Activated B cell treated with CpG ODN at 0.5 μM for 24 hours (primary cell): ENCODE measurements around the gene NELL2. TPM values are rescaled to one million over a fixed set of nuclear protein-coding genes. Genes with fewer than 3 reads are reported as not detected.
"Not testable (repeated sequence)": the region's sequence is repeated elsewhere in the genome, so short reads cannot be mapped to it uniquely, and the experiment has no call there.

Source experiments
- ATAC-seq: fragments of 200-7000 bp; cut with Tn5 transposase; one replicate; pipeline ENCODE4 v1.10.0; 2021; ENCODE audit warnings: low read depth, mild to moderate bottlenecking, moderate library complexity
- CTCF ChIA-PET: fragments of 350-600 bp; sonication (Branson Sonifier 250); formaldehyde crosslinking; loops from one replicate; lab custom pipeline; 2021; ENCODE audit warnings: antibody characterized with exemption; lab: Charles Lee
- POLR2A ChIA-PET: fragments of 350-600 bp; sonication (Branson Sonifier 250); formaldehyde crosslinking; loops from one replicate; lab custom pipeline; 2021; ENCODE audit warnings: antibody characterized with exemption; lab: Charles Lee
- DNase-seq: peaks from one replicate; pipeline ENCODE4 v3.0.0; 2022
- H3K27ac Mint-ChIP-seq: one replicate; pipeline ENCODE4 v1.8.0; 2020; ENCODE audit warnings: mixed read lengths
- H3K27me3 Mint-ChIP-seq: one replicate; pipeline ENCODE4 v1.8.0; 2021; ENCODE audit warnings: mixed read lengths
- H3K36me3 Mint-ChIP-seq: one replicate; pipeline ENCODE4 v1.8.0; 2021; ENCODE audit warnings: low read depth, mixed read lengths
- H3K4me1 Mint-ChIP-seq: one replicate; pipeline ENCODE4 v1.8.0; 2021; ENCODE audit warnings: mixed read lengths
- H3K4me3 Mint-ChIP-seq: one replicate; pipeline ENCODE4 v1.8.0; 2020; ENCODE audit warnings: mild to moderate bottlenecking, mixed read lengths
- H3K9me3 Mint-ChIP-seq: one replicate; pipeline ENCODE4 v1.8.0; 2020; ENCODE audit warnings: mixed read lengths
- CTCF ChIP-seq: fragments of 200-600 bp; IDR thresholded peaks from one replicate; pipeline ENCODE4 v1.8.0; 2022; ENCODE audit warnings: antibody characterized with exemption, mild to moderate bottlenecking
- intact Hi-C: fragments of 100-400 bp; cut with micrococcal nuclease; formaldehyde crosslinking; loops from one replicate; pipeline ENCODE4 v1.15.1; 2024
- total RNA-seq: library from RNA; stranded (reverse); gene quantifications from 2 replicates; pipeline ENCODE4 v1.2.3, GENCODE V29; 2022

The NELL2 gene
- total RNA-seq, 1 donor from 2014 or later, result not detected

GRCh38 chr12:44749566-44749965 is 126.5 kb downstream of the NELL2 start:
- no peak for TF ChIP-seq CTCF
- H3K27me3 Mint-ChIP-seq, result no peaks in the 10 kb centered on the region
- intact Hi-C loops, result no loop called here
- no peaks in the 10 kb centered on the region for H3K36me3 Mint-ChIP-seq
- no peak overlapping the region for H3K4me3 Mint-ChIP-seq
- ChIA-PET POLR2A (no interaction called here), CTCF (no interaction called here)
- ATAC-seq, result no peak
- H3K4me1 Mint-ChIP-seq, result no peaks in the 10 kb centered on the region
- no peaks in the 10 kb centered on the region for H3K9me3 Mint-ChIP-seq
- no peak overlapping the region for H3K27ac Mint-ChIP-seq
- DNase-seq, result no peak

DNA sequence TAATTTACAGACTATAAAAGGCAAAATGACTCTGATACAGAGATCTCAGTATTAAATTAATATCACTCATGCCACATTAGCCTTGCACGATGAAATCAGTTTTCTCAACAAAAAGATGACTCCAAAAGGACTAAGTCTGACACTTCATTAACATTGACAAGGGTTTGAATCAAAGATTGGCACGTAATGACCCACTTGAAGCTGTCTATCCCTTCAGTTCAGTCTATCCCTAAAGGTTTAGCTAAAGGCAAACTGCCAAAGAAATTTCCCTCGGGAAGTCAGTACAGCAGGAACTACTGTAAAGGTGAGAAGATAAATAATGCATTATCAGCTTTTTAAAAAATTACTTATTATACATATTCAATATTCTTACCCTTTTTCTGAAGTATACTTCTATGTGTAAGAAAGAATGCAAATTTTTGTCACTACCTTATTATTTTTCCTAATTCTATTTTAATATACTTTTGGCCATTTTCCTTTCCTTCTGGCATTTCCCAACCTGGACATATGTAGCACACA is 127.1 kb downstream of the NELL2 start:
- intact Hi-C loops, result no loop called here
- Mint-ChIP-seq H3K4me3 (no peak overlapping the region), H3K36me3 (no peaks in the 10 kb centered on the region), H3K27ac (no peak overlapping the region), H3K27me3 (no peaks in the 10 kb centered on the region), H3K4me1 (no peaks in the 10 kb centered on the region), H3K9me3 (no peaks in the 10 kb centered on the region)
- DNase-seq (no peak), ATAC-seq (no peak)
- CTCF ChIA-PET, result no interaction called here
- POLR2A ChIA-PET, result no interaction called here
- TF ChIP-seq CTCF, result no peak

DNA sequence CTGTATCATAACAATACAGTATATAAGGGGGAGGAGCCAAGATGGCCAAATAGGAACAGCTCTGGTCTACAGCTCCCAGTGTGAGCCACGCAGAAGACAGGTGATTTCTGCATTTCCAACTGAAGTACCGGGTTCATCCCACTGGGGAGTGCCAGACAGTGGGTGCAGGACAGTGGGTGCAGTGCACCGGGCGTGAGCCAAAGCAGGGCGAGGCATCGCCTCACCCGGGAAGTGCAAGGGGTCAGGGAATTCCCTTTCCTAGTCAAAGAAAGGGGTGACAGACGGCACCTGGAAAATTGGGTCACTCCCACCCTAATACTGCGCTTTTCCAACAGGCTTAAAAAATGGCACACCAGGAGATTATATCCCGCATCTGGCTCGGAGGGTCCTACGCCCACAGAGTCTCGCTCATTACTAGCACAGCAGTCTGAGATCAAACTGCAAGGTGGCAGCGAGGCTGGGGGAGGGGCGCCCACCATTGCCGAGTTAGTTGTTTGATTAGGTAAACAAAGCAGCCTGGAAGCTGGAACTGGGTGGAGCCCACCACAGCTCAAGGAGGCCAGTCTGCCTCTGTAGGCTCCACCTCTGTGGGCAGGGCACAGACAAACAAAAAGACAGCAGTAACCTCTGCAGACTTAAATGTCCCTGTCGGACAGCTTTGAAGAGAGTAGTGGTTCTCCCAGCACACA is 134.7 kb downstream of the NELL2 start:
- H3K4me3 Mint-ChIP-seq, DNase-seq, H3K4me1 Mint-ChIP-seq, H3K27me3 Mint-ChIP-seq, ATAC-seq, H3K36me3 Mint-ChIP-seq, H3K9me3 Mint-ChIP-seq, intact Hi-C loops, CTCF ChIA-PET, H3K27ac Mint-ChIP-seq, POLR2A ChIA-PET: not testable (repeated sequence)

DNA sequence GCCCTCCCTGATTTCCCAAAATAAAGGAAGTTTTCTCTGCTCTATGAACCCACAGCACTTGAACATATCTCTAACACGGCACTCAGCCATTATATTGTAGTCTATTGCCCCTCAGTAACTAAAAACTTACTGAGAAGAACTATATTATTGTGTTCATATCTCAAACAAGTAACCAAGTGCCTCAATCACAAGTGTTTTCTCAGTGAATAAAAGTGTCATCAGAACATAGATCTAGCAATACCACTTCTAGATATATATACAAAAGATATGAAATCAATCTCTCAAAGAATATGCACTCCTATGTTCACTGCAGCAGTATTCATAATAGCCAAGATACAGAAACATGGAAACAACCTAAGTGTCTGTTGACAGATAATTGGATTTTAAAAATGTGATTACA is 138.1 kb downstream of the NELL2 start:
- Mint-ChIP-seq H3K36me3 (no peaks in the 10 kb centered on the region), H3K27ac (no peak overlapping the region)

DNA sequence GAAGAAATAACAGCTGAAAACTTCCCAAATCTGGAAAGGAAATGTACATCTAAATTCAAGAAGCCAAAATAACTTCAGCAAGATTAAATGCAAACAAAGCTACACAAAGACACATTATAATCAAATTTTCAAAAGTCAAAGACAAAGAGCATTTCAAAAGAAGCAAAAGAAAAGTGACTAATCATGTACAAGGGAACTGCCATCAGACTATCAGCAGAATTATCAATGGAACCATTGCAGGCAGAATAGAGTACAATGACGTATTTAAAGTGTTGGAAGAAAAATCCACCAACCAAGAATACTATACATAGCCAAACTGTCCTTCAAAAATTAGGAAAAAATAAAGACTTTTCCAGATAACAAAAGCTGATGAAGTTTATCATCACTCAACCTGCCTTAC is 147.5 kb downstream of the NELL2 start:
- no peak for ATAC-seq
- H3K36me3 Mint-ChIP-seq, result no peaks in the 10 kb centered on the region
- no peaks in the 10 kb centered on the region for H3K4me1 Mint-ChIP-seq
- H3K27ac Mint-ChIP-seq, result no peak overlapping the region
- no peak for TF ChIP-seq CTCF
- intact Hi-C loops, result no loop called here
- ChIA-PET POLR2A (no interaction called here), CTCF (no interaction called here)
- no peaks in the 10 kb centered on the region for H3K27me3 Mint-ChIP-seq
- no peak for DNase-seq
- peaks cover 28% of the 10 kb centered on the region for H3K9me3 Mint-ChIP-seq
- H3K4me3 Mint-ChIP-seq, result no peak overlapping the region

More for the DNA sequence above, 138.1 kb downstream of the NELL2 start:
- Mint-ChIP-seq H3K4me1 (no peaks in the 10 kb centered on the region), H3K9me3 (no peaks in the 10 kb centered on the region), H3K4me3 (no peak overlapping the region), H3K27me3 (no peaks in the 10 kb centered on the region)
- intact Hi-C loops, result no loop called here
- ATAC-seq, result no peak
- ChIA-PET POLR2A (no interaction called here), CTCF (no interaction called here)
- DNase-seq, result no peak
- no peak for TF ChIP-seq CTCF
